HepG2 (cell line): ENCODE results near the gene CLK4. TPM values are rescaled to one million over a fixed set of nuclear protein-coding genes. Genes with fewer than 3 reads are reported as not detected.
A peak's percentile ranks its signal among the peaks of the same experiment; 100 is the strongest.

Source experiments
- FIP1L1 ChIP-seq: fragments of 200-400 bp; formaldehyde crosslinking; IDR thresholded peaks from 2 replicates; pipeline ENCODE4 v1.6.1; 2018; ENCODE audit warnings: low read depth, mild to moderate bottlenecking, low read length, moderate library complexity, borderline replicate concordance; ENCODE audit not compliant: insufficient read depth
- HMGA1 ChIP-seq: sonication (generic); formaldehyde crosslinking; conservative IDR thresholded peaks from 2 replicates; pipeline ENCODE4 v1.4.0; 2020; ENCODE audit warnings: missing genetic modification reagents
- KLF11 ChIP-seq: IDR thresholded peaks from 2 replicates; pipeline ENCODE4 v1.6.1; 2016; ENCODE audit warnings: missing compliant biosample characterization
- MED13 ChIP-seq: sonication (generic); formaldehyde crosslinking; IDR thresholded peaks from 2 replicates; pipeline ENCODE4 v1.5.0; 2020; ENCODE audit warnings: missing genetic modification reagents
- MYC ChIP-seq: sonication (generic); formaldehyde crosslinking; IDR thresholded peaks from 2 replicates; pipeline ENCODE4 v1.9.0; 2021; ENCODE audit warnings: missing genetic modification reagents, borderline replicate concordance
- NFYB ChIP-seq: sonication (generic); formaldehyde crosslinking; IDR thresholded peaks from 2 replicates; pipeline ENCODE4 v1.4.0; 2020; ENCODE audit warnings: missing genetic modification reagents
- NR2F2 ChIP-seq: IDR thresholded peaks from 2 replicates; pipeline ENCODE4 v1.6.1; 2012; ENCODE audit warnings: low read depth, inconsistent platforms, borderline replicate concordance
- RFX5 ChIP-seq: IDR thresholded peaks from 2 replicates; pipeline ENCODE4 v1.6.1; 2011; ENCODE audit warnings: low read depth, low read length, improper control_type of control experiment
- U2AF1 ChIP-seq: fragments of 200-400 bp; formaldehyde crosslinking; optimal IDR thresholded peaks from 2 replicates; pipeline ENCODE3; 2017; ENCODE audit warnings: mild to moderate bottlenecking, low read depth, low read length
- ZNF441 ChIP-seq: sonication (generic); formaldehyde crosslinking; IDR thresholded peaks from 2 replicates; pipeline ENCODE4 v1.7.0; 2021; ENCODE audit warnings: missing genetic modification reagents, borderline replicate concordance
- ZSCAN22 ChIP-seq: sonication (generic); formaldehyde crosslinking; IDR thresholded peaks from 2 replicates; pipeline ENCODE4 v1.4.0; 2020; ENCODE audit warnings: mild to moderate bottlenecking, missing genetic modification reagents
- polyA plus RNA-seq, 8 experiments: library from polyadenylated mRNA; depleted of rRNA in 3 of 8; stranded (reverse) in 7 of 8; unstranded in 1 of 8; fragments of >200 nt; fragmentation: Illumina TruSeq in 4 of 8; extraction: Trizol in 4 of 8; gene quantifications; 2 replicates each; pipeline versions ENCODE4 v1.2.1 to v1.2.3, GENCODE V29; 2011 to 2016; ENCODE audit warnings: low read depth in 4 of 8, missing spikeins in 1 of 8, mixed read lengths in 1 of 8; ENCODE audit not compliant: insufficient read depth in 1 of 8
- total RNA-seq, 5 experiments: library from RNA; depleted of rRNA; stranded (reverse); fragments of >200 nt; fragmentation: Illumina TruSeq; extraction: Trizol; gene quantifications; 2 replicates each; pipeline ENCODE4 v1.2.3, GENCODE V29; 2016; ENCODE audit warnings: low read depth in 1 of 5
- TF ChIP-seq, protein P1 (sequence below): IDR thresholded peaks from 2 replicates; pipeline ENCODE4 v1.6.1; 2012; ENCODE audit warnings: low read length, improper control_type of control experiment
- TF ChIP-seq, protein P2 (sequence below): sonication (generic); formaldehyde crosslinking; IDR thresholded peaks from 2 replicates; pipeline ENCODE4 v1.4.0; 2020; ENCODE audit warnings: missing genetic modification reagents, borderline replicate concordance
- TF ChIP-seq, protein P3 (sequence below): sonication (generic); IDR thresholded peaks from 2 replicates; pipeline ENCODE4 v1.6.1; 2016; ENCODE audit warnings: low read depth, borderline replicate concordance
- TF ChIP-seq, protein P4 (sequence below), 2 experiments: sonication (generic) in 1 of 2; formaldehyde crosslinking in 1 of 2; IDR thresholded peaks; 2 replicates each; pipeline versions ENCODE4 v1.5.1 to v1.6.1; 2011 to 2020; ENCODE audit warnings: borderline replicate concordance in 1 of 2, low read depth in 1 of 2, low read length in 1 of 2, mild to moderate bottlenecking in 1 of 2, missing genetic modification reagents in 1 of 2, moderate library complexity in 1 of 2

The CLK4 gene
- total and polyA plus RNA-seq, 2 of the 13 experiments (the other 11 are each of a cell fraction or from before 2014, with no cell fraction given), result 17.7 to 18.4 TPM

DNA sequence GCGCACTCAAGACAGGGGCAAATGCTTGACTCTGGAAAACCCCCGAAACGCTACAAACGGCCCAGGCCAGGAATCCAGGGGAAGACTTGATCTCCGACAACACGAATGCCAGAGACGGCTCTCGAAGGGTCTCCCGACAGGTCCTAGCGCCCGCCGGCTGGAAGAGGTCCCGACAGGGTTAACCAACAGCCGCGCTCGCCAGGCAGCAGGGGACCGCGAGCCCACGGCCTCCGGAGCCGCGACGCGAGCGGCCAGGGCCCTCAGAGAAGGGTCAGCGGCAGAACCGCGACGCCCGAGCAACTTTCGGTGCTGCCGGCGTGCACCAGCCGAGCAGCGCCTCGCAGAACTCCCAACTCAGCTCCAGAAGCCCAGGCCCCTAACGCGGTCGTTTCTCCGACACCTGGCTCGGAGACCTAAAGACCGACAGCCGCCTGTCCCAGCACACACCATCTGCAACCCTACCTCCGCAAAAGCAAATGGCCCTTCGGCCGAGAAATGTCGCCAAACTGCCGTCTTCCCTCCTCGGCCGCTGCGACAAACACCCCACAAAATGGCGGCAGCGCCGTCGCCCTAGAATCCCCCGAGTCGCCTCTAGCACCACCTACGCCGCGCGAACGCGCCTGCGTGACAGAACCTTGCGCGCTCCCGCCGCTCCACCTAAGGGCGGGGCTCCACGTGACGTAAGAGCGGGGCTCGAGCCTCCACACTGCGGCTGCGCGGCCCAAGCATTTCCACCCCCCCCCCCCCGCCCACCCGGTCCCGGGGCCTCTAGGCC, at the start of gene CLK4 (continued):
- TF ChIP-seq, protein P1, sequence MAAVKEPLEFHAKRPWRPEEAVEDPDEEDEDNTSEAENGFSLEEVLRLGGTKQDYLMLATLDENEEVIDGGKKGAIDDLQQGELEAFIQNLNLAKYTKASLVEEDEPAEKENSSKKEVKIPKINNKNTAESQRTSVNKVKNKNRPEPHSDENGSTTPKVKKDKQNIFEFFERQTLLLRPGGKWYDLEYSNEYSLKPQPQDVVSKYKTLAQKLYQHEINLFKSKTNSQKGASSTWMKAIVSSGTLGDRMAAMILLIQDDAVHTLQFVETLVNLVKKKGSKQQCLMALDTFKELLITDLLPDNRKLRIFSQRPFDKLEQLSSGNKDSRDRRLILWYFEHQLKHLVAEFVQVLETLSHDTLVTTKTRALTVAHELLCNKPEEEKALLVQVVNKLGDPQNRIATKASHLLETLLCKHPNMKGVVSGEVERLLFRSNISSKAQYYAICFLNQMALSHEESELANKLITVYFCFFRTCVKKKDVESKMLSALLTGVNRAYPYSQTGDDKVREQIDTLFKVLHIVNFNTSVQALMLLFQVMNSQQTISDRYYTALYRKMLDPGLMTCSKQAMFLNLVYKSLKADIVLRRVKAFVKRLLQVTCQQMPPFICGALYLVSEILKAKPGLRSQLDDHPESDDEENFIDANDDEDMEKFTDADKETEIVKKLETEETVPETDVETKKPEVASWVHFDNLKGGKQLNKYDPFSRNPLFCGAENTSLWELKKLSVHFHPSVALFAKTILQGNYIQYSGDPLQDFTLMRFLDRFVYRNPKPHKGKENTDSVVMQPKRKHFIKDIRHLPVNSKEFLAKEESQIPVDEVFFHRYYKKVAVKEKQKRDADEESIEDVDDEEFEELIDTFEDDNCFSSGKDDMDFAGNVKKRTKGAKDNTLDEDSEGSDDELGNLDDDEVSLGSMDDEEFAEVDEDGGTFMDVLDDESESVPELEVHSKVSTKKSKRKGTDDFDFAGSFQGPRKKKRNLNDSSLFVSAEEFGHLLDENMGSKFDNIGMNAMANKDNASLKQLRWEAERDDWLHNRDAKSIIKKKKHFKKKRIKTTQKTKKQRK, result no peak
- TF ChIP-seq MYC (CRISPR knock-in tag) (peak; percentile 60; the same call in 1 of the 2 replicates), MED13 (CRISPR knock-in tag) (peak; percentile 63; the same call in 1 of the 2 replicates), HMGA1 (CRISPR knock-in tag) (no peak), NR2F2 (peak; percentile 37; the same call in 1 of the 2 replicates), NFYB (CRISPR knock-in tag) (no peak), U2AF1 (peak; percentile 79), ZSCAN22 (0 out of 2 replicates have a peak, but pooled peaks have one; percentile 23), RFX5 (no peak), FIP1L1 (no peak), KLF11 (CRISPR knock-in tag) (peak; percentile 30; the same call in 1 of the 2 replicates), ZNF441 (no peak; the same call in 1 of the 2 replicates)
- TF ChIP-seq, protein P2, sequence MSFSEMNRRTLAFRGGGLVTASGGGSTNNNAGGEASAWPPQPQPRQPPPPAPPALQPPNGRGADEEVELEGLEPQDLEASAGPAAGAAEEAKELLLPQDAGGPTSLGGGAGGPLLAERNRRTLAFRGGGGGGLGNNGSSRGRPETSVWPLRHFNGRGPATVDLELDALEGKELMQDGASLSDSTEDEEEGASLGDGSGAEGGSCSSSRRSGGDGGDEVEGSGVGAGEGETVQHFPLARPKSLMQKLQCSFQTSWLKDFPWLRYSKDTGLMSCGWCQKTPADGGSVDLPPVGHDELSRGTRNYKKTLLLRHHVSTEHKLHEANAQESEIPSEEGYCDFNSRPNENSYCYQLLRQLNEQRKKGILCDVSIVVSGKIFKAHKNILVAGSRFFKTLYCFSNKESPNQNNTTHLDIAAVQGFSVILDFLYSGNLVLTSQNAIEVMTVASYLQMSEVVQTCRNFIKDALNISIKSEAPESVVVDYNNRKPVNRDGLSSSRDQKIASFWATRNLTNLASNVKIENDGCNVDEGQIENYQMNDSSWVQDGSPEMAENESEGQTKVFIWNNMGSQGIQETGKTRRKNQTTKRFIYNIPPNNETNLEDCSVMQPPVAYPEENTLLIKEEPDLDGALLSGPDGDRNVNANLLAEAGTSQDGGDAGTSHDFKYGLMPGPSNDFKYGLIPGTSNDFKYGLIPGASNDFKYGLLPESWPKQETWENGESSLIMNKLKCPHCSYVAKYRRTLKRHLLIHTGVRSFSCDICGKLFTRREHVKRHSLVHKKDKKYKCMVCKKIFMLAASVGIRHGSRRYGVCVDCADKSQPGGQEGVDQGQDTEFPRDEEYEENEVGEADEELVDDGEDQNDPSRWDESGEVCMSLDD (CRISPR knock-in tag), result no peak
- TF ChIP-seq, protein P3, sequence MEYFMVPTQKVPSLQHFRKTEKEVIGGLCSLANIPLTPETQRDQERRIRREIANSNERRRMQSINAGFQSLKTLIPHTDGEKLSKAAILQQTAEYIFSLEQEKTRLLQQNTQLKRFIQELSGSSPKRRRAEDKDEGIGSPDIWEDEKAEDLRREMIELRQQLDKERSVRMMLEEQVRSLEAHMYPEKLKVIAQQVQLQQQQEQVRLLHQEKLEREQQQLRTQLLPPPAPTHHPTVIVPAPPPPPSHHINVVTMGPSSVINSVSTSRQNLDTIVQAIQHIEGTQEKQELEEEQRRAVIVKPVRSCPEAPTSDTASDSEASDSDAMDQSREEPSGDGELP, result no peak
- TF ChIP-seq, protein P4, sequence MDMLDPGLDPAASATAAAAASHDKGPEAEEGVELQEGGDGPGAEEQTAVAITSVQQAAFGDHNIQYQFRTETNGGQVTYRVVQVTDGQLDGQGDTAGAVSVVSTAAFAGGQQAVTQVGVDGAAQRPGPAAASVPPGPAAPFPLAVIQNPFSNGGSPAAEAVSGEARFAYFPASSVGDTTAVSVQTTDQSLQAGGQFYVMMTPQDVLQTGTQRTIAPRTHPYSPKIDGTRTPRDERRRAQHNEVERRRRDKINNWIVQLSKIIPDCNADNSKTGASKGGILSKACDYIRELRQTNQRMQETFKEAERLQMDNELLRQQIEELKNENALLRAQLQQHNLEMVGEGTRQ (IDR thresholded peaks at IDR 0.05; ENCODE audit: low read depth, low read length), result peak; percentile 81
- TF ChIP-seq, protein P4 (CRISPR knock-in tag; IDR thresholded peaks at IDR 0.05; ENCODE audit: borderline replicate concordance), result peak; percentile 79; the same call in 1 of the 2 replicates
